ENCODE measurements around the gene MINDY4.

- TF ChIP-seq CTCF (IDR thresholded peaks at IDR 0.05) (no peak), POLR2AphosphoS5 (IDR thresholded peaks at IDR 0.05) (no peak), POLR2A (IDR thresholded peaks at IDR 0.05) (no peak)
Observed at GRCh38 chr7:30757342-30757692, 13.9 kb upstream of the MINDY4 start.
